GM10266 (cell line): Measurements from ENCODE around the gene KSR1.

Experiments used
- DNase-seq: peaks from one replicate; pipeline ENCODE4 v3.0.0; 2012; ENCODE audit errors: extremely low spot score
- CTCF ChIP-seq: IDR thresholded peaks from 2 replicates; pipeline ENCODE4 v1.5.1; 2012; ENCODE audit warnings: mild to moderate bottlenecking, low read depth; ENCODE audit not compliant: control insufficient read depth, insufficient read depth; ENCODE audit errors: missing control alignments

KSR1 gene

GRCh38 chr17:27591986-27592385 is 135.7 kb downstream of the KSR1 start:
- DNase-seq: no peak

DNA sequence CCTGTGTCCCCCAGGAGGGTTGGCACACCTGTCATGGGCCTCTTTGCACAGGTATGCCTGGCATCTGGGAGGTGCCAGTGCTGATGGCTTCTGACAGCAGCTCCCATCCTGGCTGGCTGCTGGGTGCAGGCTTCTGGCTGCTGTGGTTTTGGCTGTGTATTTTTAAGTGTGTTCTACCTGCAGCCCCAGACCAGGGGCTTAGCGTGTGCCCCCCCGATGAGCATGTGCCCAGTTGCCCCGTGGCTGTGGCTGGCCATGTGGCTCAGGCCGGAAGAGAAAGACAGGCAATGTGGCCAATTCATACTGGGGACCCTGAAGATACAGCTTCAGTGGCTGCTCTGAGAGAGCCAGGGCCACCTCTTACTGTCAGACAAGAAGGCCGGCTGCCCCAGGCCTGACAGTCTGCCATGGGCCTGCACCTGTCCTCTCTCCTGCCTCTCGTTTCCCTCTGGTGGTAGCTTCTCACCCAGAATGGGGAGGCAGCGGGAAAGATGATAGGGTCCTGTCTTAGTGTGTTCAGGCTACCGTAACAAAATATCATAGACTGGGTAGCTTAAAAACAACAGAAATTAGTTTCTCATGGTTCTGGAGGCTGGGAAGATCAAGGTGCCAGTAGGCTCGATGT is 137.1 kb downstream of the KSR1 start:
- DNase-seq: no peak
- TF ChIP-seq CTCF: no peak

More at GRCh38 chr17:27591986-27592385, 135.7 kb downstream of the KSR1 start:
- TF ChIP-seq CTCF: no peak

DNA sequence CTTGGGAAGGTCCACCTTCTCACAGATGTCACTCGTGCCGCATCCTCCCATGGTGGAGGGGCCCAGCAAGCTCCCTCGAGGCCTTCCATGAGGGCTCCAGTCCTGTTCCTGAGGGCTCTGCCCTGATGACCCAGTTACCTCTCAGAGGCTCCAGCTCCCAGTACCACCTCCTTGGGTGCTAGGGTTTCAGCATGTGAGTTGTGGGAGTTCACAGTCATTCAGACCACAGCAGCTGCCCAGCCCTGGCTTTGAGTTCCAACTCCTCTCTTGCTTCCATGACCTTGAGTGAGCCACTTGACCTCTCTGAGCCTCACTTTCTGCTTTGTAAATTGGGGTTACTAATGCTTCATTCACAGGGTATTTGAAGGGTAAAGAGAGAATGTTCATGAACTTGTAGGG is 137.6 kb downstream of the KSR1 start:
- no peak for DNase-seq
- TF ChIP-seq CTCF: no peak

DNA sequence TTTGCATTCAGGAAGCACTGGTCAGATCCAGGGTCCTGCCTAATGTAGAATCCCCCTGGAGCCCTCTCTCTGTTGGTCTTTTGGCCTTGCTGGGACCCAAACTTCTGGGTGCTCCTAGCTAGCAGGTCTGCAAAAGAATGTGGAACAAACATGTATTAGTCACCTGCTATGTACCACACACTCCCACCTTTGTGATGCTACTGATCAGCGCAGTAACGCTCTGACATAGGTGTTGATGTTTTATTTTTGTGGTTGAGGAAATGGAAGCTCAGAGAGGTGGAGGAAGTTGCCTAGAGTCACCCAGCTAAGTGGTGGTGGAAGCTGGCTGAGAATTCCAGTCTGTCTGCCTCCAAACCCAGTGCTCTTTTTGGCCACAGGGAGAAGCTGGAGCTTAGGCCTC is 139.0 kb downstream of the KSR1 start:
- DNase-seq: no peak
- TF ChIP-seq CTCF: no peak

- TF ChIP-seq CTCF: no peak
- no peak for DNase-seq
Observed at GRCh38 chr17:27596096-27596495, 139.8 kb downstream of the KSR1 start.

DNA sequence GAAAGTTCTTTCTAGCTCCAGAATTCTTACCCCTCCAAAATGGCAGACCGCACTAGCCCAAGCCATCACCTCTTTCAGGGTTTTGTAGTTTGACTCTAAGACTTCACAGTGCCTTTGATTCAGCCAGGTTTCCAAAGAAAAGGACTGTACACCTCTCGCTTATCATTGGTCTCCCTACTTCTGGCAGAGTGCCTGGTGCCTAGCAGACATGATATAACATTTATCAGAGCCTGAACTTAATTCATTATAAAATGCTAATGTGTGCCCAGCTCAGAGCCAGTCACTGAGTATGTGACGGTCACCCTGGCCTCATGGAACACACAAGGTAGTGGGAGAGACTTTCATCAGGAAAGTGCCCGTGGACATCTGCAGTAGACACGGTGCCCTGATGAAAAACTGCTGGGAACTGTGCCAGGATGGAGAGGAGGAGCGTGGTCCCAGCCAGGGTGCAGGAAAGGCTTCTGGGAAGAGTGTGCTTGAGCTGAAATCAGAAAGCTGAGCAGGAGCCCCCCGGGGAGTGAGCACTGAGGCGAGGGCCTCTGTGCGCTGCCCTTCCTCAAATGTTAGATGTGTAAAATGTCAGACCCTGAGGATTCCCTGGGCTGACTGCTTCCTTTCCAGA is 140.4 kb downstream of the KSR1 start:
- no peak for TF ChIP-seq CTCF
- DNase-seq: no peak

GRCh38 chr17:27597188-27597580 is 140.9 kb downstream of the KSR1 start:
- TF ChIP-seq CTCF: no peak
- no peak for DNase-seq
